Measurements from ENCODE around the gene ITPRID1. TPM values are rescaled to one million over a fixed set of nuclear protein-coding genes. Genes with fewer than 3 reads are reported as not detected.

The ITPRID1 gene
- total and polyA plus RNA-seq, 2 of the 8 experiments (the other 6 are each of a cell fraction or from before 2014, with no cell fraction given), result 0.09 to 0.47 TPM

- H3K9ac ChIP-seq (replicated peaks in 1 of 4; ENCODE audit: extremely low read depth in 1 of 4, low read depth in 3 of 4, low read length in 3 of 4), result no peak overlapping the region
- H3K79me2 ChIP-seq (ENCODE audit: control insufficient read depth in 1 of 2, insufficient read depth in 2 of 2, low read length in 2 of 2), result no peaks in the 10 kb centered on the region
- no peak overlapping the region for H3K23ac ChIP-seq (ENCODE audit: insufficient read length)
- no peaks in the 10 kb centered on the region for H3K36me3 ChIP-seq (ENCODE audit: control insufficient read depth in 2 of 4, insufficient read depth in 4 of 4, low read length in 3 of 4)
- no peak overlapping the region for H3K4ac ChIP-seq (replicated peaks; ENCODE audit: insufficient read length, low read depth, low read length)
- H3K79me1 ChIP-seq (ENCODE audit: low read depth, low read length), result no peaks in the 10 kb centered on the region
- no peak overlapping the region for H4K91ac ChIP-seq (replicated peaks; ENCODE audit: insufficient read length, low read length)
- FAIRE-seq, result no peak
- WGBS, 2 experiments (ENCODE audit: extremely low coverage in 1 of 2, insufficient coverage in 1 of 2, insufficient read length in 1 of 2, insufficient replicate concordance in 2 of 2, low coverage in 1 of 2, low lambda C conversion rate in 2 of 2, missing lambda C conversion rate in 1 of 2), result 94% methylated on average over 4 of the region's 4 CpGs; no CpG with 5 or more reads in 1 of the 2 experiments
- H2BK120ac ChIP-seq (replicated peaks; ENCODE audit: low read depth, low read length), result no peak overlapping the region
- H3K27me3 ChIP-seq (replicated peaks in 1 of 4; ENCODE audit: control insufficient read depth in 3 of 4, extremely low read depth in 1 of 4, insufficient read depth in 3 of 4, low read length in 3 of 4), result no peaks in the 10 kb centered on the region
- no peak overlapping the region for H3K4me2 ChIP-seq (ENCODE audit: insufficient read depth in 1 of 2, low read depth in 2 of 2, low read length in 2 of 2)
- H2BK15ac ChIP-seq (ENCODE audit: low read length), result no peak overlapping the region
- no peak overlapping the region for H3K56ac ChIP-seq (replicated peaks; ENCODE audit: insufficient read length, low read depth, low read length)
- H3K4me3 ChIP-seq (ENCODE audit: extremely low read depth in 1 of 4, insufficient read depth in 2 of 4, low read depth in 3 of 4, low read length in 4 of 4), result no peak overlapping the region
- no peak overlapping the region for H2BK5ac ChIP-seq (ENCODE audit: low read depth, low read length)
- H2AFZ ChIP-seq (ENCODE audit: low read length), result no peak overlapping the region
- no peak overlapping the region for H2BK12ac ChIP-seq (ENCODE audit: low read depth, low read length)
- no peak overlapping the region for H3K18ac ChIP-seq (ENCODE audit: extremely low read depth, low read length)
- TF ChIP-seq FOSL1 (IDR thresholded peaks at IDR 0.05; ENCODE audit: insufficient read depth, low read depth, low read length) (no peak), CBX8 (IDR thresholded peaks at IDR 0.05; ENCODE audit: borderline replicate concordance, low read depth, low read length) (no peak), KDM1A (IDR thresholded peaks at IDR 0.05; ENCODE audit: borderline replicate concordance, low read length) (no peak), HDAC6 (IDR thresholded peaks at IDR 0.05; ENCODE audit: low read depth, low read length) (no peak), CEBPB (IDR thresholded peaks at IDR 0.05; ENCODE audit: low read depth, low read length) (no peak), CHD1 (IDR thresholded peaks at IDR 0.05; ENCODE audit: low read depth, low read length) (no peak), ATF3 (IDR thresholded peaks at IDR 0.05; ENCODE audit: insufficient read depth, low read depth, low read length) (no peak), KDM5A (IDR thresholded peaks at IDR 0.05; ENCODE audit: low read length) (no peak), NRF1 (IDR thresholded peaks at IDR 0.05; ENCODE audit: low read depth, low read length) (no peak), TAF7 (optimal IDR thresholded peaks at IDR 0.05; ENCODE audit: borderline replicate concordance, low read depth, low read length) (no peak), TBP (IDR thresholded peaks at IDR 0.05; ENCODE audit: low read depth, low read length) (no peak), BACH1 (IDR thresholded peaks at IDR 0.05; ENCODE audit: low read length) (no peak), GABPA (IDR thresholded peaks at IDR 0.05; ENCODE audit: borderline replicate concordance, insufficient read depth, low read length) (no peak)
- H4K5ac ChIP-seq (ENCODE audit: insufficient read length, low read depth, low read length), result no peak overlapping the region
- DNase-seq (ENCODE audit: low read depth in 1 of 2, low spot score in 2 of 2), result no peak
- H2AK5ac ChIP-seq (ENCODE audit: low read depth, low read length), result no peak overlapping the region
- H3K23me2 ChIP-seq (ENCODE audit: low read depth, low read length), result no peaks in the 10 kb centered on the region
- POLR2A ChIA-PET (ENCODE audit: partially characterized antibody), result no interaction called here
- CTCF ChIA-PET (ENCODE audit: partially characterized antibody), result no interaction called here
- peaks cover 0 to 5% (median 2%) of the 10 kb centered on the region in 4 experiments; a peak in 2 of 7 replicates for H3K4me1 ChIP-seq (replicated peaks in 1 of 4; ENCODE audit: control insufficient read depth in 3 of 4, insufficient read depth in 4 of 4, low read length in 3 of 4)
- H4K8ac ChIP-seq (ENCODE audit: extremely low read depth, insufficient read depth, low read length), result no peak overlapping the region
- no peaks in the 10 kb centered on the region for H3K9me3 ChIP-seq (ENCODE audit: insufficient read depth in 2 of 2, low read depth in 1 of 2, low read length in 1 of 2)
- H4K20me1 ChIP-seq (replicated peaks in 1 of 2; ENCODE audit: control insufficient read depth in 1 of 2, insufficient read depth in 2 of 2, low read length in 2 of 2), result no peaks in the 10 kb centered on the region
- H3K14ac ChIP-seq (ENCODE audit: insufficient read length), result no peak overlapping the region
- no peak overlapping the region for H2BK20ac ChIP-seq (ENCODE audit: low read length)
- no peak overlapping the region for H3K27ac ChIP-seq (ENCODE audit: low read depth, low read length)
Observed at GRCh38 chr7:31569528-31569927, 55.6 kb downstream of the ITPRID1 start.
